ENCODE data around the gene HELZ. TPM values are rescaled to one million over a fixed set of nuclear protein-coding genes. Genes with fewer than 3 reads are reported as not detected.

Gene HELZ
- total and polyA plus RNA-seq, 2 experiments from 2014 or later, result 23.9 to 25.4 TPM

GRCh38 chr17:67238991-67239390 is 6.0 kb downstream of the HELZ start:
- H3K9ac ChIP-seq, result 0 out of 2 replicates have a peak overlapping the region, but pooled peaks have one; percentile 35
- peaks cover 4% of the 10 kb centered on the region; the same call in 1 of the 2 replicates for H4K20me1 ChIP-seq (ENCODE audit: insufficient read depth)
- peaks cover 94% of the 10 kb centered on the region for H3K79me2 ChIP-seq (ENCODE audit: insufficient read depth)
- no peak overlapping the region for H2AFZ ChIP-seq
- H3K9me2 ChIP-seq (ENCODE audit: insufficient read depth), result no peaks in the 10 kb centered on the region
- no peak for DNase-seq
- peaks cover 35% of the 10 kb centered on the region for H3F3A ChIP-seq (ENCODE audit: insufficient read depth)
- H3K36me3 ChIP-seq (ENCODE audit: low read depth), result peaks cover 17% of the 10 kb centered on the region
- H3K4me1 ChIP-seq (ENCODE audit: insufficient read depth), result peaks cover 45% of the 10 kb centered on the region
- 87 to 89% methylated on average over 5 of the region's 5 CpGs for WGBS, 2 experiments (ENCODE audit: low coverage in 1 of 2, low lambda C conversion rate in 2 of 2, missing lambda C conversion rate in 2 of 2)
- H3K27ac ChIP-seq, result peak overlapping the region; percentile 67
- TF ChIP-seq EZH2 (IDR thresholded peaks at IDR 0.05; ENCODE audit: insufficient read depth, poor library complexity, severe bottlenecking), result no peak
- TF ChIP-seq EZH2phosphoT487 (IDR thresholded peaks at IDR 0.05; ENCODE audit: insufficient read depth, low read depth), result no peak
- H3K9me3 ChIP-seq (ENCODE audit: low read depth), result no peaks in the 10 kb centered on the region
- H3K27me3 ChIP-seq (replicated peaks; ENCODE audit: insufficient read depth), result no peaks in the 10 kb centered on the region
- H3K4me2 ChIP-seq (ENCODE audit: unreplicated experiment), result peak overlapping the region; percentile 25
- in situ Hi-C loops (cut with MboI), result no loop called here
- no peak overlapping the region; the same call in 1 of the 2 replicates for H3K4me3 ChIP-seq

GRCh38 chr17:67232441-67232840 is 12.6 kb downstream of the HELZ start:
- H3K4me2 ChIP-seq (ENCODE audit: unreplicated experiment), result no peak overlapping the region
- no peak overlapping the region for H3K27ac ChIP-seq
- H3K9ac ChIP-seq, result no peak overlapping the region
- H2AFZ ChIP-seq, result no peak overlapping the region
- H3K79me2 ChIP-seq (ENCODE audit: insufficient read depth), result peaks cover 96% of the 10 kb centered on the region
- H3K27me3 ChIP-seq (replicated peaks; ENCODE audit: insufficient read depth), result no peaks in the 10 kb centered on the region
- H3K9me2 ChIP-seq (ENCODE audit: insufficient read depth), result no peaks in the 10 kb centered on the region
- no peak overlapping the region for H3K4me3 ChIP-seq
- peaks cover 9% of the 10 kb centered on the region for H3F3A ChIP-seq (ENCODE audit: insufficient read depth)
- DNase-seq, result no peak
- 99 to 100% methylated on average over 2 of the region's 2 CpGs for WGBS, 2 experiments (ENCODE audit: low coverage in 1 of 2, low lambda C conversion rate in 2 of 2, missing lambda C conversion rate in 2 of 2)
- H4K20me1 ChIP-seq (ENCODE audit: insufficient read depth), result no peaks in the 10 kb centered on the region
- H3K36me3 ChIP-seq (ENCODE audit: low read depth), result peaks cover 10% of the 10 kb centered on the region
- TF ChIP-seq EZH2phosphoT487 (IDR thresholded peaks at IDR 0.05; ENCODE audit: insufficient read depth, low read depth) (no peak), EZH2 (IDR thresholded peaks at IDR 0.05; ENCODE audit: insufficient read depth, poor library complexity, severe bottlenecking) (no peak)
- H3K9me3 ChIP-seq (ENCODE audit: low read depth), result no peaks in the 10 kb centered on the region
- H3K4me1 ChIP-seq (ENCODE audit: insufficient read depth), result peaks cover 13% of the 10 kb centered on the region
- in situ Hi-C loops (cut with MboI), result no loop called here

DNA sequence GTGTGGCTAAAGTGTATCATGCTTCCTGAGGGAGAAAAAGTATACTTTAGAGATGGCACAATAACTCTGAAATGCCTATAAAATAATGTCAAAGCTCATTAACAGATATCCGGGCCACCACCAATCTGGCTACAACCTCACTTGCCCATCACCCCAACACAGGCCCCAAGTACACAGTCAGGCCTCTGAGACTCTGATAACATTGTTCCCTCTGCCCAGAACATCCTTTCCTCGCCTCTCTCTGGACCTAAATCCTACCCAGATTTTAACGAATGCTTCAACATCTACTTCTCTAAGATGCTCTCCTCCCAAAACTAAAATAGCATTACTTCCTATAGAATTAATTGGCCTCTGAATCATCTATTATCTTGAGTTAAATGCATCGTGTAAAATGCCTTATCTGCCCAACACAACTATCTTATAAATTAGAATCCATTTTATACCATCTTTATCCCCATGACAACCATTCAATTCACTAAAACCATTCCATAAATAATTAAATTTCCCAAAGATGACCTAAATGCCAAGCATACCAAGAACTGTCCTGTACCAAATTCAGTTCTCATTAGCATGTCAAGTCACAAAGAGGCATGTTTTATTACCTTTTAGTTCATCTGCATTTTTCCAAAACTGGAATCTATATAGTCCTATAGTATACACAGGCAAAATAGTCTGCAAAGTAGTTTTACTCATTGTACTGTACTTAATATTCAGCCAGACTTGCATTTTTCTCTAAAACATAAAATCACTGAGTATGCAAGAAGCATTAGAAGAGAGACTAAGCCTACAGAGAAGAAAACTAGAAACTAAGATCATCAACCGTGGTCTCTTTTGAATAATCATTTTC is 15.7 kb downstream of the HELZ start:
- Histone ChIP-seq H3K4me3 (no peak overlapping the region), H3F3A (ENCODE audit: insufficient read depth) (peaks cover 13% of the 10 kb centered on the region), H3K27ac (no peak overlapping the region), H2AFZ (no peak overlapping the region), H3K9ac (no peak overlapping the region), H4K20me1 (ENCODE audit: insufficient read depth) (no peaks in the 10 kb centered on the region), H3K9me2 (ENCODE audit: insufficient read depth) (no peaks in the 10 kb centered on the region), H3K9me3 (ENCODE audit: low read depth) (no peaks in the 10 kb centered on the region), H3K36me3 (ENCODE audit: low read depth) (0 out of 2 replicates have a peak, but pooled peaks cover 3% of the 10 kb centered on the region), H3K27me3 (replicated peaks; ENCODE audit: insufficient read depth) (no peaks in the 10 kb centered on the region), H3K4me1 (ENCODE audit: insufficient read depth) (peaks cover 17% of the 10 kb centered on the region), H3K79me2 (ENCODE audit: insufficient read depth) (peaks cover 98% of the 10 kb centered on the region), H3K4me2 (ENCODE audit: unreplicated experiment) (no peak overlapping the region)
- DNase-seq, result no peak
- TF ChIP-seq EZH2 (IDR thresholded peaks at IDR 0.05; ENCODE audit: insufficient read depth, poor library complexity, severe bottlenecking) (no peak), EZH2phosphoT487 (IDR thresholded peaks at IDR 0.05; ENCODE audit: insufficient read depth, low read depth) (no peak)
- WGBS, 2 experiments (ENCODE audit: low coverage in 1 of 2, low lambda C conversion rate in 2 of 2, missing lambda C conversion rate in 2 of 2), result 95 to 100% methylated on average over 5 of the region's 5 CpGs
- in situ Hi-C loops (cut with MboI), result no loop called here

GRCh38 chr17:67227488-67227887 is 17.5 kb downstream of the HELZ start:
- DNase-seq, result peak; percentile 36
- no peak overlapping the region for H2AFZ ChIP-seq
- no peaks in the 10 kb centered on the region for H3K9me3 ChIP-seq (ENCODE audit: low read depth)
- H3K4me3 ChIP-seq, result no peak overlapping the region
- H4K20me1 ChIP-seq (ENCODE audit: insufficient read depth), result no peaks in the 10 kb centered on the region
- 0 out of 2 replicates have a peak overlapping the region, but pooled peaks have one; percentile 13 for H3K27ac ChIP-seq
- H3K4me2 ChIP-seq (ENCODE audit: unreplicated experiment), result peak overlapping the region; percentile 13
- no peaks in the 10 kb centered on the region for H3K9me2 ChIP-seq (ENCODE audit: insufficient read depth)
- H3K9ac ChIP-seq, result no peak overlapping the region
- in situ Hi-C loops (cut with MboI), result no loop called here
- H3K27me3 ChIP-seq (replicated peaks; ENCODE audit: insufficient read depth), result no peaks in the 10 kb centered on the region
- H3F3A ChIP-seq (ENCODE audit: insufficient read depth), result peaks cover 13% of the 10 kb centered on the region
- H3K4me1 ChIP-seq (ENCODE audit: insufficient read depth), result peaks cover 17% of the 10 kb centered on the region
- TF ChIP-seq EZH2 (IDR thresholded peaks at IDR 0.05; ENCODE audit: insufficient read depth, poor library complexity, severe bottlenecking) (no peak), EZH2phosphoT487 (IDR thresholded peaks at IDR 0.05; ENCODE audit: insufficient read depth, low read depth) (no peak)
- H3K36me3 ChIP-seq (ENCODE audit: low read depth), result 0 out of 2 replicates have a peak, but pooled peaks cover 3% of the 10 kb centered on the region
- peaks cover 98% of the 10 kb centered on the region for H3K79me2 ChIP-seq (ENCODE audit: insufficient read depth)
